GM12865 (cell line): Measurements from ENCODE around the gene TLNRD1.
A peak's percentile ranks its signal among the peaks of the same experiment; 100 is the strongest.

Source experiments
- DNase-seq: peaks from one replicate; pipeline ENCODE4 v3.0.0; 2010; ENCODE audit warnings: low read depth
- H3K4me3 ChIP-seq: 2 replicates; pipeline ENCODE4 v1.5.1; 2011; ENCODE audit warnings: mild to moderate bottlenecking, low read depth, low read length, control low read depth
- CTCF ChIP-seq: IDR thresholded peaks from 2 replicates; pipeline ENCODE4 v1.5.1; 2011; ENCODE audit warnings: low read length, control low read depth, low read depth, inconsistent platforms; ENCODE audit not compliant: insufficient read depth; ENCODE audit errors: missing control alignments

The TLNRD1 gene

DNA sequence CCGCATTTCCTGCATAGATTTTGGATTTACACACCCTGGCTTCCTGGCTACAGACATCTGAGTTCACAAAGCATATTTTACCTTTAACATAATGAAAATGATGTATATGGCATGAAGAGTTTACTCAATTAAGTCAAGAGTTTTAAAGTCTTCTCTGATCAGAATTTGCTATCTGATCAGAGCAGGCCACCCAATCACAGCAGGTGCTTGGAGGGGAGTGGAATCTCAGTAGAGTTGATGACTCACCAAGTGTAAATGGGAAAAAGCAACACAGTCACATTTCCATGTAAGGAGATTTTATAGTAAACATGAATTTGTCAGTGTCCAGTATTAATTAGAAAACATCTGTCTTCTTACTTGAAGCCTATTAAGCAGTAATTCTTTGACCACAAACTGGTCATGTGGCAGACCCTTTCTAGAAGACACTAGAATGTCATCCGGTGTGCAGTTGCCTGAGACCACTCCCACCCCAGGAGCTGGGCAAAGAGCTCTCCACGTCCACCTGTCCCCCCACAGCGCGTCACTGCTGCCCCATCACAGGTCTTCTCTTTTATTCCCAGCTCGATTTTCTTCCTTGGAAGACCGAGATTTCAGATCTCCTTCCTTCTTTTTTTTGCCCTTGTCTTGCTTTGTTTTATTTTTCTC, 21.9 kb upstream of the TLNRD1 start:
- no peak for TF ChIP-seq CTCF
- no peak for DNase-seq
- no peak overlapping the region for H3K4me3 ChIP-seq

- no peak overlapping the region for H3K4me3 ChIP-seq
- TF ChIP-seq CTCF = no peak
- no peak for DNase-seq
Measured at GRCh38 chr15:80979538-80980200, 21.1 kb upstream of the TLNRD1 start.

DNA sequence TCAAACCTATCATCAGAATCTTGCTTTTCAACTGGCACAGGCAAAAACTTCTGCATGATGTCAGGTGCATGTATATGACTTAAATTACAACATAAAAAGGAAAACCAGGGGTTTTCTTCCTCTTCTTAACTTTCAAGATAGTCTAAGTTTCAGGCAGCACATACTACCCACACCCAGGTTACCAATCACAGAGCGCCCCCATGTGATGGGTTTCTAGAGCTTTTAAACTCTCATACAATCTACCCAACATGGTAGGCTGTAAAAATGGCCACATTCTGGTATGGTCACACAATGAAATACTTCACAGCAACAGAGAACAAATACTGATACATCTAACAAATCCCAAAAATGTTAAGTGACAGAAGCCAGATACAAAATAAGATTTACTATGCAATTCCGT, 18.5 kb upstream of the TLNRD1 start:
- DNase-seq = peak; percentile 77

DNA sequence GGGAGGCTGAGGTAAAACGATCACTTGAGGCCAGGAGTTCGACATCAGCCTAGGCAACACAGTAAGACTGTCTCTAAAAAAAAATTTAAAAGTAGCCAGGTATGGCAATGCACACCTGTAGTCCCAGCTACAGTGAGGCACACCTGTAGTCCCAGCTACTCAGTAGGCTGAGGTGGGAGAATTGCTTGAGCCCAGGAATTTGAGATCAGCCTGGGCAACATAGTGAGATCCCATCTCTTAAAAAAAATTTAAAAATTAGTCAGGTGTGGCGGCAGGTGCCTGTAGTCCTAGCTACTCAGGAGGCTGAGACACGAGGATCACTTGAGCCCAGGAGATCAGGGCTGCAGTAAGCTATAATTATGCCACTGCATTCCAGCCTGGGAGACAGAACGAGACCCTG, 17.9 kb upstream of the TLNRD1 start:
- no peak for TF ChIP-seq CTCF
- no peak overlapping the region for H3K4me3 ChIP-seq
- DNase-seq = no peak

More for the DNA sequence above, 18.5 kb upstream of the TLNRD1 start:
- TF ChIP-seq CTCF = peak; percentile 57
- H3K4me3 ChIP-seq = no peak overlapping the region

GRCh38 chr15:80984856-80985255, 15.9 kb upstream of the TLNRD1 start:
- DNase-seq = peak; percentile 20
- no peak for TF ChIP-seq CTCF
- no peak overlapping the region for H3K4me3 ChIP-seq

DNA sequence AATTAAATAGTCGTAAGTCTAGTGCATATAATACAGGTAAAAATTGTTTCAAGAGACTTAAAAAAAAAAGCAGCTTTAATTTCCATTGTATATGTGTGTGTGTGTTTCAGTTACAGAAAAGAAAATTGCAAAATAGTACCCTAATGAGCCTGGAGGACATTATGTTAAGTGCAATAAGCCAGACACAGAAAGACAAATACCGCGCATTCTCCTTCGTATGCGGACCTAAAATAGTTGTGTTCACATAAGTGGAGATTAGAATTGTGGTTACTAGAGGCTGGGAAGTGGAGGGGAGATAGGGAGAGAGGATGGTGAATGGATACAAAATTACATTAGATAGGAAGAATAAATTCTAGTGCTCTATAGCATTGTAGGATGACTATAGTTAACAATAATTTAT, 14.7 kb upstream of the TLNRD1 start:
- no peak for DNase-seq
- no peak overlapping the region for H3K4me3 ChIP-seq
- TF ChIP-seq CTCF = no peak

GRCh38 chr15:80986487-80986886, 14.2 kb upstream of the TLNRD1 start:
- TF ChIP-seq CTCF = no peak
- H3K4me3 ChIP-seq = no peak overlapping the region
- no peak for DNase-seq
